ENCODE results near the gene PSMC6. TPM values are rescaled to one million over a fixed set of nuclear protein-coding genes. Genes with fewer than 3 reads are reported as not detected.

The PSMC6 gene
- total RNA-seq, 6 donors from 2014 or later: 36.1 to 95.1 (median 57.2) TPM

DNA sequence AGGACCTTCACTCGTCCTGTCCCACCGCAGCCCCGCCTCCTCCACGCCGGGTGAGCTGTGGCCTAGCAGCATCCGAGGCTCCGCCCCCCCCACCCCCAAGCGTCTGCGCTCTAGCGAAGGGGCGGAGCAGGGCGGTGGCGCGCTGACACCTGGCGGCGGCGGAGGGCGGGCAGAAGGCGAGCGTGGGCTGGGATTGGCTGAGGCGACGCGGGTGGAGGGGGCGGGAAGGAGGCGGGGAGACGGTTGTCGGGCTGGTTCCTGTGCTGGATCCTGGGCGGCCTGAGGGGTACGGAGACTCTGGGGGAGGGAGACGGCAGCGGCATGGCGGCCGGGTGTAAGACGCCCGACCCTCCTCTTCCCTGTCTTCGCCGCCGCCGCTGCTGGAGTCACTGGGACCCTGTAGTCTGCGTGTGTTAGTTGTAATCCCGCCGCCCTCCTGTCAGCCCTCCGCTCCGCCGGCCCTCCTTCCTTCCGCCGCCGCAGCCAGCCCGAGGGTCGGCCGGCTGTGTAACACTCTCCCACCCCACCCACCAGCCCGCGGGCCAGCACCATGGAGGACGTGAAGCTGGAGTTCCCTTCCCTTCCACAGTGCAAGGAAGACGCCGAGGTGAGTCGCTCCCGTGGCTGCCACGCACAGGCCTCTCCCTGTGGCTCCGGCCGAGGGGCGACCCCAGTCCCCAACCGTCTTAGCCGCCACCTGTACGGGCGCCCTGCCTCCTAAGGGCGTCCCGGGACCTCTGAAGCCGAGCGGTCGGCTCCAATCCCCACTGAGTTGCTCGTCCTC is 23.1 kb downstream of the PSMC6 start, which contains the start of gene STYX:
Gene STYX, plus strand, starts transcription at position 242 of the 784 bp plus-strand sequence. Its CDS starts 309 bp downstream, at position 551.
- Histone ChIP-seq H3K27me3 (no peaks in the 10 kb centered on the region), H3K27ac (peak within 1 kb of the TSS; percentile 80 to 96 (median 87)), H3K4me3 (peak within 1 kb of the TSS; percentile 65 to 100 (median 90)), H3K9me3 (no peaks in the 10 kb centered on the region), H3K36me3 (peaks cover 8 to 38% (median 13%) of the 10 kb centered on the region in 4 donors), H3K4me1 (peaks cover 7 to 20% (median 10%) of the 10 kb centered on the region in 4 donors)
- DNase-seq (peak; percentile 99 to 100), ATAC-seq (ENCODE audit: low FRiP score in 2 of 2) (peak; percentile 100)
- WGBS, 2 donors: 0% methylated on average over 43 to 46 of the region's 72 CpGs
- TF ChIP-seq, protein P1, sequence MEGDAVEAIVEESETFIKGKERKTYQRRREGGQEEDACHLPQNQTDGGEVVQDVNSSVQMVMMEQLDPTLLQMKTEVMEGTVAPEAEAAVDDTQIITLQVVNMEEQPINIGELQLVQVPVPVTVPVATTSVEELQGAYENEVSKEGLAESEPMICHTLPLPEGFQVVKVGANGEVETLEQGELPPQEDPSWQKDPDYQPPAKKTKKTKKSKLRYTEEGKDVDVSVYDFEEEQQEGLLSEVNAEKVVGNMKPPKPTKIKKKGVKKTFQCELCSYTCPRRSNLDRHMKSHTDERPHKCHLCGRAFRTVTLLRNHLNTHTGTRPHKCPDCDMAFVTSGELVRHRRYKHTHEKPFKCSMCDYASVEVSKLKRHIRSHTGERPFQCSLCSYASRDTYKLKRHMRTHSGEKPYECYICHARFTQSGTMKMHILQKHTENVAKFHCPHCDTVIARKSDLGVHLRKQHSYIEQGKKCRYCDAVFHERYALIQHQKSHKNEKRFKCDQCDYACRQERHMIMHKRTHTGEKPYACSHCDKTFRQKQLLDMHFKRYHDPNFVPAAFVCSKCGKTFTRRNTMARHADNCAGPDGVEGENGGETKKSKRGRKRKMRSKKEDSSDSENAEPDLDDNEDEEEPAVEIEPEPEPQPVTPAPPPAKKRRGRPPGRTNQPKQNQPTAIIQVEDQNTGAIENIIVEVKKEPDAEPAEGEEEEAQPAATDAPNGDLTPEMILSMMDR (IDR thresholded peaks at IDR 0.05): peak in 5 of 6 experiments; percentile 38 to 63 (median 60)
- TF ChIP-seq POLR2A (IDR thresholded peaks at IDR 0.05) (peak in 3 of 4 donors; percentile 64 to 96 (median 91)), POLR2AphosphoS5 (IDR thresholded peaks at IDR 0.05) (peak; percentile 53 to 92), EP300 (IDR thresholded peaks at IDR 0.05) (peak in 1 of 4 donors; percentile 49)

DNA sequence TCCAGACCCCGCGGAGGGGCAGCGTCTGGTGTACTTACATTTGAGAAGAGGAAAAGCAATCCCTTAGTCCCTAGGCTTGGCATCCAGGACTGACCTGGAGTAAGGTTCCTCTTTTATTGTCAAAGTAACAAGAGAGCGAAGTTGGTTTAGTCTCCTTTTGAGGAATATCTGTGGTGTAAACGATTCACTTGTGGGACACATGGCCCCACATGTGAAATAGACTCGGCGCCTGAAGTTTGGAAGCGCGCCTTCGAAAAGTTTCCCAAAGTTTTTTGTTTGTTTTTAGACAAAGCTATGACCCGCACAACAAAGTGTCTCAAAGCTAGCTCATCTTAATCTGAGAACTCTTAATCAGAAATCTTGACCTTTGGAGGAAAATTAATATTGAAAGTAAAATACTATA is 23.7 kb downstream of the PSMC6 start:
- H3K27me3 ChIP-seq: no peaks in the 10 kb centered on the region
- no peaks in the 10 kb centered on the region for H3K9me3 ChIP-seq
- H3K4me3 ChIP-seq: peak overlapping the region; percentile 65 to 100 (median 90)
- H3K27ac ChIP-seq: peak overlapping the region; percentile 80 to 96 (median 87)
- ATAC-seq (ENCODE audit: low FRiP score in 2 of 2): peak in 1 of 2 donors; percentile 30
- peaks cover 2 to 32% (median 9%) of the 10 kb centered on the region in 4 donors for H3K36me3 ChIP-seq
- H3K4me1 ChIP-seq: peaks cover 7 to 20% (median 11%) of the 10 kb centered on the region in 4 donors
- 1 to 3% methylated on average over 11 of the region's 11 CpGs for WGBS, 2 donors
- no peak for DNase-seq
- TF ChIP-seq POLR2A (IDR thresholded peaks at IDR 0.05): no peak
- TF ChIP-seq, protein P1 (IDR thresholded peaks at IDR 0.05): no peak
- no peak for TF ChIP-seq POLR2AphosphoS5 (IDR thresholded peaks at IDR 0.05)
- no peak for TF ChIP-seq EP300 (IDR thresholded peaks at IDR 0.05)

DNA sequence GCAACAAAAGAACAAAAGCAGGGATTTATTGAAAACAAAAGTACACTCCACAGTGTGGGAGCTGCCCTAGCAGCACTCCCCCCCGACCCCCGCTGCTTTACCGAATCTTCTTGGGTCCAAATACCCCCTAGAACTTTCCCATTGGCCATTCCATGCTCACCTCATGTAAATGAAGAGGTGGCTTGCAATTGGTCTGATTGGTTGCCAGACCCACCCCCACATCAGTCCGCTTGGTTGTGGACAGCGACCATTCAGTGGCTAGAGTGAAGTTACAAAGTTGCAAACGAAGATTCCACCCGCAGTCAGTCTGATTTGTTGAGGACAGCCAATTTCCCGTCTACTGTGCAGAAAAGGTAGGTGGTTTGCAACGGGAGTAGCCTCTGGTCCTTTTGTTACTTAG is 26.8 kb downstream of the PSMC6 start:
- Histone ChIP-seq H3K9me3 (no peaks in the 10 kb centered on the region), H3K27ac (no peak overlapping the region), H3K4me3 (no peak overlapping the region), H3K36me3 (peaks cover 0 to 1% (median 0%) of the 10 kb centered on the region in 4 donors), H3K27me3 (no peaks in the 10 kb centered on the region), H3K4me1 (peaks cover 7 to 26% (median 14%) of the 10 kb centered on the region in 4 donors)
- no peak for DNase-seq
- WGBS, 2 donors: 98 to 99% methylated on average over 9 of the region's 9 CpGs
- ATAC-seq (ENCODE audit: low FRiP score in 2 of 2): no peak
- TF ChIP-seq POLR2AphosphoS5 (IDR thresholded peaks at IDR 0.05) (no peak), EP300 (IDR thresholded peaks at IDR 0.05) (no peak), POLR2A (IDR thresholded peaks at IDR 0.05) (no peak)
- TF ChIP-seq, protein P1 (IDR thresholded peaks at IDR 0.05): no peak

DNA sequence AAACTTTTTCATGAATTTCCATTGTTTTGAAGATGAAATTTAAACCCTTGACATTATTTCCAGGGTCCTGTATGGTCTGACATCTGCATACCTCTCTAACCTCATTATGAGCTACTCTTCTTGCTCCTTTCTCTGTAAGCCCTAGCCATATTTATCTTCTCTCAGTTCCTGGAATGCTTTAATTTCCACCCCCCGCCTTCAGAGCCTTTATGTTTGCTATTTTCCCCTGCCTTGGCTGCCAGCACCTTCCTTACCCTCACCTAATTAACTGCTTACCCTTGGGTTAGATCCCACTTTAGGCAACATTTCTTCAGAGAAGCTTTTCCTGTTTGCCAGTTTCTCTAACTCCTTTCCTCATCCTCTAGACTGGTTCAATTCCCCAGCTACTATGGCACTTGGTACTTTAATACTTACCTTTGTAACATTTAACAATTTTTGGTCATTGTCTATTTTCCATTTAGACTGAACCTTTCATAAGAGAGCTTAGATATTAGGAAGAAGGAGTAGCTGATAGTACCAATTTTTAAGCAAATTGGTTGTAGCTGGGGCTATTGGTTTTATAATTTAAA is 29.0 kb downstream of the PSMC6 start:
- H3K36me3 ChIP-seq: no peaks in the 10 kb centered on the region
- H3K27ac ChIP-seq: no peak overlapping the region
- no peak overlapping the region for H3K4me3 ChIP-seq
- H3K4me1 ChIP-seq: peaks cover 7 to 22% (median 12%) of the 10 kb centered on the region in 4 donors
- no peak for DNase-seq
- H3K9me3 ChIP-seq: no peaks in the 10 kb centered on the region
- 45 to 54% methylated on average over 1 of the region's 1 CpG for WGBS, 2 donors
- no peaks in the 10 kb centered on the region for H3K27me3 ChIP-seq
- no peak for ATAC-seq (ENCODE audit: low FRiP score in 2 of 2)
- no peak for TF ChIP-seq POLR2A (IDR thresholded peaks at IDR 0.05)
- TF ChIP-seq, protein P1 (IDR thresholded peaks at IDR 0.05): no peak
- TF ChIP-seq EP300 (IDR thresholded peaks at IDR 0.05): no peak
- TF ChIP-seq POLR2AphosphoS5 (IDR thresholded peaks at IDR 0.05): no peak
